Vagina (tissue), 2 donors: ENCODE data around the gene PFKL.

Source experiments
- POLR2A ChIP-seq, 2 donors: fragments of 450-650 bp; IDR thresholded peaks; one replicate each; pipeline ENCODE4 v1.6.1; 2017; ENCODE audit warnings: antibody characterized with exemption in 2 of 2, mild to moderate bottlenecking in 2 of 2, moderate library complexity in 2 of 2
- POLR2AphosphoS5 ChIP-seq, 2 donors: sonication (generic); formaldehyde crosslinking; IDR thresholded peaks; one replicate each; pipeline ENCODE4 v1.9.0; 2017; ENCODE audit warnings: antibody characterized with exemption in 2 of 2, mild to moderate bottlenecking in 2 of 2, low read depth in 1 of 2; ENCODE audit not compliant: insufficient read depth in 1 of 2

DNA sequence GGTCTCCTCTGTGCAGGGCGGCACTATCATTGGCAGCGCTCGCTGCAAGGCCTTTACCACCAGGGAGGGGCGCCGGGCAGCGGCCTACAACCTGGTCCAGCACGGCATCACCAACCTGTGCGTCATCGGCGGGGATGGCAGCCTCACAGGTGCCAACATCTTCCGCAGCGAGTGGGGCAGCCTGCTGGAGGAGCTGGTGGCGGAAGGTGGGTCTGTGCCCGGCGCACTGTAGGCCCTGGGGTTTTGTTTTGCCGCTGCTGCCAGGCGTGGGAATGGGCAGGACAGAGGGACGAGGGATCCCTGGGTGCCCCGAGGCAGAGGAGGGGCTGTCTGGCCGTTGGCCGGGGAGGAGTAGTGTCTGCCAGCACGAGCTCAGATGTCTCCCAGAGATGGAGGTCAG is 12.2 kb downstream of the PFKL start:
- TF ChIP-seq POLR2A (IDR thresholded peaks at IDR 0.05) (no peak), POLR2AphosphoS5 (IDR thresholded peaks at IDR 0.05; ENCODE audit: insufficient read depth in 1 of 2, low read depth in 1 of 2) (no peak)
